ENCODE results near the gene SPTSSB. TPM values are rescaled to one million over a fixed set of nuclear protein-coding genes. Genes with fewer than 3 reads are reported as not detected.
A peak's percentile ranks its signal among the peaks of the same experiment; 100 is the strongest.

The SPTSSB gene
- total RNA-seq, 1 experiment from 2014 or later = 15.7 TPM

GRCh38 chr3:161372321-161373260, 1.3 kb upstream of the SPTSSB start (continued):
- TF ChIP-seq, protein P1, sequence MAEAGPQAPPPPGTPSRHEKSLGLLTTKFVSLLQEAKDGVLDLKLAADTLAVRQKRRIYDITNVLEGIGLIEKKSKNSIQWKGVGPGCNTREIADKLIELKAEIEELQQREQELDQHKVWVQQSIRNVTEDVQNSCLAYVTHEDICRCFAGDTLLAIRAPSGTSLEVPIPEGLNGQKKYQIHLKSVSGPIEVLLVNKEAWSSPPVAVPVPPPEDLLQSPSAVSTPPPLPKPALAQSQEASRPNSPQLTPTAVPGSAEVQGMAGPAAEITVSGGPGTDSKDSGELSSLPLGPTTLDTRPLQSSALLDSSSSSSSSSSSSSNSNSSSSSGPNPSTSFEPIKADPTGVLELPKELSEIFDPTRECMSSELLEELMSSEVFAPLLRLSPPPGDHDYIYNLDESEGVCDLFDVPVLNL (CRISPR knock-in tag; IDR thresholded peaks at IDR 0.05; ENCODE audit: borderline replicate concordance, low read depth) = no peak
- TF ChIP-seq FOXP4 (CRISPR knock-in tag; IDR thresholded peaks at IDR 0.05) (no peak), NFYB (CRISPR knock-in tag; conservative IDR thresholded peaks at IDR 0.05; ENCODE audit: low read depth) (no peak; the same call in 1 of the 2 replicates), ZNF121 (CRISPR knock-in tag; IDR thresholded peaks at IDR 0.05) (peak; percentile 64; the same call in 1 of the 2 replicates), JAZF1 (CRISPR knock-in tag; IDR thresholded peaks at IDR 0.05) (no peak), CREM (CRISPR knock-in tag; IDR thresholded peaks at IDR 0.05) (no peak), NFATC4 (CRISPR knock-in tag; IDR thresholded peaks at IDR 0.05) (no peak), ZNF512 (CRISPR knock-in tag; IDR thresholded peaks at IDR 0.05; ENCODE audit: borderline replicate concordance) (no peak), TEAD4 (CRISPR knock-in tag; IDR thresholded peaks at IDR 0.05) (no peak), NR2C2 (CRISPR knock-in tag; IDR thresholded peaks at IDR 0.05) (peak; percentile 32; the same call in 1 of the 2 replicates), FOXK1 (CRISPR knock-in tag; IDR thresholded peaks at IDR 0.05) (0 out of 2 replicates have a peak, but pooled peaks have one; percentile 30), HMGA2 (CRISPR knock-in tag; IDR thresholded peaks at IDR 0.05) (no peak), CDX4 (CRISPR knock-in tag; IDR thresholded peaks at IDR 0.05; ENCODE audit: borderline replicate concordance) (no peak), NFE2L1 (CRISPR knock-in tag; IDR thresholded peaks at IDR 0.05) (peak; percentile 43; the same call in 1 of the 2 replicates), EMX1 (CRISPR knock-in tag; IDR thresholded peaks at IDR 0.05) (no peak), ZMAT4 (CRISPR knock-in tag; IDR thresholded peaks at IDR 0.05) (no peak), ZNF219 (CRISPR knock-in tag; IDR thresholded peaks at IDR 0.05; ENCODE audit: borderline replicate concordance) (no peak), NR3C1 (CRISPR knock-in tag; conservative IDR thresholded peaks at IDR 0.05; ENCODE audit: low read depth) (no peak), STAT6 (CRISPR knock-in tag; conservative IDR thresholded peaks at IDR 0.05; ENCODE audit: low read depth) (no peak), MYBL2 (CRISPR knock-in tag; IDR thresholded peaks at IDR 0.05) (0 out of 2 replicates have a peak, but pooled peaks have one; percentile 68), ZBTB21 (CRISPR knock-in tag; IDR thresholded peaks at IDR 0.05; ENCODE audit: borderline replicate concordance) (peak; percentile 79), HMGXB4 (CRISPR knock-in tag; IDR thresholded peaks at IDR 0.05) (0 out of 2 replicates have a peak, but pooled peaks have one; percentile 47), GRHL2 (CRISPR knock-in tag; IDR thresholded peaks at IDR 0.05; ENCODE audit: insufficient replicate concordance, severe bottlenecking) (no peak), SP1 (CRISPR knock-in tag; conservative IDR thresholded peaks at IDR 0.05) (0 out of 2 replicates have a peak, but pooled peaks have one; percentile 34)
- TF ChIP-seq, protein P2, sequence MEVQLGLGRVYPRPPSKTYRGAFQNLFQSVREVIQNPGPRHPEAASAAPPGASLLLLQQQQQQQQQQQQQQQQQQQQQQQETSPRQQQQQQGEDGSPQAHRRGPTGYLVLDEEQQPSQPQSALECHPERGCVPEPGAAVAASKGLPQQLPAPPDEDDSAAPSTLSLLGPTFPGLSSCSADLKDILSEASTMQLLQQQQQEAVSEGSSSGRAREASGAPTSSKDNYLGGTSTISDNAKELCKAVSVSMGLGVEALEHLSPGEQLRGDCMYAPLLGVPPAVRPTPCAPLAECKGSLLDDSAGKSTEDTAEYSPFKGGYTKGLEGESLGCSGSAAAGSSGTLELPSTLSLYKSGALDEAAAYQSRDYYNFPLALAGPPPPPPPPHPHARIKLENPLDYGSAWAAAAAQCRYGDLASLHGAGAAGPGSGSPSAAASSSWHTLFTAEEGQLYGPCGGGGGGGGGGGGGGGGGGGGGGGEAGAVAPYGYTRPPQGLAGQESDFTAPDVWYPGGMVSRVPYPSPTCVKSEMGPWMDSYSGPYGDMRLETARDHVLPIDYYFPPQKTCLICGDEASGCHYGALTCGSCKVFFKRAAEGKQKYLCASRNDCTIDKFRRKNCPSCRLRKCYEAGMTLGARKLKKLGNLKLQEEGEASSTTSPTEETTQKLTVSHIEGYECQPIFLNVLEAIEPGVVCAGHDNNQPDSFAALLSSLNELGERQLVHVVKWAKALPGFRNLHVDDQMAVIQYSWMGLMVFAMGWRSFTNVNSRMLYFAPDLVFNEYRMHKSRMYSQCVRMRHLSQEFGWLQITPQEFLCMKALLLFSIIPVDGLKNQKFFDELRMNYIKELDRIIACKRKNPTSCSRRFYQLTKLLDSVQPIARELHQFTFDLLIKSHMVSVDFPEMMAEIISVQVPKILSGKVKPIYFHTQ (CRISPR knock-in tag; IDR thresholded peaks at IDR 0.05) = no peak
